GM12892 (cell line): ENCODE measurements around the gene KCNAB1.

Source experiments
- DNase-seq: peaks from one replicate; pipeline ENCODE4 v3.0.0; 2011; ENCODE audit not compliant: insufficient read length
- FAIRE-seq: peaks from 2 replicates; lab custom pipeline; 2011; peaks lifted over from hg19 to GRCh38; lab: Jason Lieb, UNC
- POLR2A ChIP-seq: IDR thresholded peaks from 2 replicates; pipeline ENCODE4 v1.6.1; 2011; ENCODE audit warnings: low read depth, low read length, control low read depth
- POLR2AphosphoS5 ChIP-seq: IDR thresholded peaks from 2 replicates; pipeline ENCODE4 v1.6.1; 2011; ENCODE audit warnings: low read depth, low read length, control low read depth
- TAF1 ChIP-seq: IDR thresholded peaks from 2 replicates; pipeline ENCODE4 v1.6.1; 2011; ENCODE audit warnings: low read depth, mild to moderate bottlenecking, control low read depth, low read length, borderline replicate concordance

Gene KCNAB1

GRCh38 chr3:156142702-156143101 is 22.3 kb downstream of the KCNAB1 start:
- TF ChIP-seq POLR2A (no peak), POLR2AphosphoS5 (no peak), TAF1 (no peak)
- FAIRE-seq: no peak
- DNase-seq: no peak

DNA sequence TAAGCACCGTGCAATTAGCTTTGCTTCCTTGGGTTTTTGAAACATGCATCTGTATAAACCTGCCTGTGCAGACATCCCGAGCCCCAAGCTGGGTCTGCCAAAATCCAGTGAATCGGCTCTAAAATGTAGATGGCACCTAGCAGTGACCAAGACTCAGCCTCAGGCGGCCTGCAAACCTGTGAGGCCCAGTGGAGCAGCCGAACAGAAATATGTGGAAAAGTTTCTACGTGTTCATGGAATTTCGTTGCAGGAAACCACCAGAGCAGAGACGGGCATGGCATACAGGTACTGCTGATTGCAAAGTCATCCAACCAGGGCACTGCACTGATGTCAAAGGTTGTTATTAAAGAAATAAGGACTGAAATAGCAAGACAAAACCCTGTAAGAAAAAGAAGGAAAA is 22.8 kb downstream of the KCNAB1 start:
- FAIRE-seq (no peak), DNase-seq (no peak)
- no peak for TF ChIP-seq POLR2A
- TF ChIP-seq POLR2AphosphoS5: no peak
- no peak for TF ChIP-seq TAF1

DNA sequence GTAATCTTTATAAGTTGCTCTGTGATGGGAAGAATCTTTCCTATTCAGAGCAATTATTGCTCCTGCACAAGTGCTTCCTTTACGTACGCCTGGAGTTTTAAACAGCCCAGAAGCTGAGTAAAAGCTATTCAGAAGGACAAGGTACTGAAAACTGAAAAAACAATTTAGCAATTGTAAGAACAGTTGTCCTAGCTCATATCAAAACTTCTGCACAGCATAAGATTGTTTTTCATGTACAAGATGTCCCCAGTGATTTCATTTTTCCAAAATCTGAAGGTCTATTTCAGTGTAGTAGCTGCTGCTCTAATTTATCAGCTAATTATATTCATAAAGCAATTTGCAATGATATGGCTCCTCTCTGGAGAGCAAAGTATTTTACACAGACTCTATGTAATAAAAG is 23.7 kb downstream of the KCNAB1 start:
- FAIRE-seq (no peak), DNase-seq (no peak)
- TF ChIP-seq POLR2A (no peak), POLR2AphosphoS5 (no peak)

DNA sequence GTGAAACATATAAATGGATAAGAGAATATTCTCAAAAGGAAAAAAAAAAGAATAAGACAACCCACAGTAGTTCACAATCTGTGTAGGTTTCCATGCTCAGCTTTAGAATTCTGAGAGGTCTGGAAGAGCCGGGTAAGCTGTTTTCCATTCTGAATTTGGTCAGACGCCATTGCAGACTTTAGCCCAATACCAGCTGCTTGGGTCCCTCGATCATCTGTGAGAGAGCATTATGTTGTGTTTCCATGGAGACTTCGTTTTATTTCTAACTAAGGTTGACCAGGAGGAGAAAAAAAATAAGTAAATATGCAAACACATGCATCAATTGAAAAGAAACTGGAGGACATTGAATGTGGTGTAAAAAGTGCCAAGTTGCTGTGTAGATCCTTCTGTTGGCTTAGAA is 25.5 kb downstream of the KCNAB1 start:
- no peak for DNase-seq

DNA sequence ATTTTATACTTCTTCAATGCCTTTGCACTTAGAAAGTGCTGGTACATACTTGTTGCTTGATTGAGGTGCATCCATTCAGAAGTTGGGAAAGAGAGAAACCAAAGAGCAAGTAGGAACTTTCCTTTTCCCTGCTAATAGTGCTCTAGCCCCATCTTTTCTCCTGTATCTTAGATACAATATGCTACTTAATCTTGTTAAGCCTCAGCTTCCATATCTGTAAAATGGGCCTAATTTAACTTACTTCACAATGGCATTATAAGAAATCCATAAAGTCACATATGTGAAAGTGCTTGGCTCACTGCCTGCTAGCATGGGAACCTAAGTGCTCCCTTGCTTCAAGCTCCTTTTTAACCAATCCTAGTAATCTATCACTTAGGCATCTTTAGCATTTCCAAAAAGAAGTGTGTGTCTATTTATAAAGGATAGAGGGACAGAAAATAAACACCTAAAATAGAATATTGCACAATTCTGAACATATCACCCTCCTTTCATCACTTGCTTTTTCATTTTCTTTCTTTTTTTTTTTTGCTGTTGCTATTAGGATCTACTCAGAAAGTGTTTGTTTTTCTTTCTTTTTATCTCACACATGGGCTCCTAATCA is 28.1 kb downstream of the KCNAB1 start:
- no peak for DNase-seq
- no peak for TF ChIP-seq POLR2AphosphoS5
- TF ChIP-seq TAF1: no peak
- no peak for TF ChIP-seq POLR2A
- no peak for FAIRE-seq

More for the DNA sequence above, 25.5 kb downstream of the KCNAB1 start:
- no peak for TF ChIP-seq TAF1
- no peak for TF ChIP-seq POLR2AphosphoS5
- TF ChIP-seq POLR2A: no peak
- no peak for FAIRE-seq

GRCh38 chr3:156148946-156149381 is 28.6 kb downstream of the KCNAB1 start:
- DNase-seq (no peak), FAIRE-seq (no peak)
- TF ChIP-seq TAF1 (no peak), POLR2AphosphoS5 (no peak), POLR2A (no peak)

DNA sequence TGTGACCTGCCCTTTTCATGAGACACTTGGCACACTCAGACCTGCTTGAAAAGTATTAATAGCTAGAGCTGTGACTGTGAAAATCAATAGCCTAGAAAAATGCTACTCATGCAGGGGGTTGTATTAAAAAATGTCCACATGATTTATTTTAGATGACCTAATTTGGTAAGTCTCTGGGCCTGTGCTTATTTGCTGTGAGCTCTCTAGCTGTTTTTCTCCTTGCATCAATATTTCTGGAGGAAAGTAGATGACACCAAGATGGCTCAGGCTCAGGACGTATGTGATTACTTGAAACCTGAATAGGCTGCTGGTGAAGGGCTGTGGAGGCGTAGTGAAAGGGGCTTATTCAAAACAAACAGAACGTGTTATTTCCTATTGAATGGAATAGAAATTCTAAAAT is 29.5 kb downstream of the KCNAB1 start:
- DNase-seq: no peak
- peak; percentile 21 for FAIRE-seq
- no peak for TF ChIP-seq POLR2A
- TF ChIP-seq TAF1: no peak
- TF ChIP-seq POLR2AphosphoS5: no peak

DNA sequence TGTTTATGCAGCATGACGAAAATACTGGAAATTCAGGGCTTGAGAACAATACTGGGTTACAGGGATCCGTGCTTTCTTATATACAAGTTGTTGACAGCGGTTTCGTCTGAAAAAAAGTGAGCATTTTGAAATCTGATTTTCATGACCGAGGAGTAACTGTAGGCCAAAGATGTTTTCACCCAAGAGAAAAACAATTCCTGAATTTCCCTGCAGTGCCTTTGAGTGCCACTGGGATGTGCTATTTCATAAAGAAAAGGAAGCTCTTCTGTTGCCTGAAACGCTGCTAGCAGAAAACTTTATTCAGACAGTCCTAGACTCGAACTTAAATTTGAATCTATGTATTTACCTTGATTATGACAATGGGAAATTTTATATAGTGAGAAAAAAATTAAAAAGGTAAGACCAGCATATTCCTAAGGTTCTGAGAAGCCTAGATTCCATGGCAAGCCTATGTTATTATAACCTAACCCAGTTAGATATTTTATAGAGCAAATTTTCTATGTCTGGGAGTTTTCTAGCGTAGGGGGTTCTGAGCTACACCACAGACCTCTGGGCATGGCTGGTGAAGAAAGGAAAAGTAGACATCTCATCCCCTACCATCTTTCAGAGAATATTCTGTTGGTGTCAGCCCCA is 30.2 kb downstream of the KCNAB1 start:
- DNase-seq (no peak), FAIRE-seq (peak; percentile 36)
- TF ChIP-seq POLR2A (no peak), POLR2AphosphoS5 (no peak), TAF1 (no peak)

GRCh38 chr3:156151824-156152428 is 31.5 kb downstream of the KCNAB1 start:
- no peak for TF ChIP-seq TAF1
- no peak for TF ChIP-seq POLR2AphosphoS5
- no peak for TF ChIP-seq POLR2A
- DNase-seq (no peak), FAIRE-seq (peak; percentile 88)

DNA sequence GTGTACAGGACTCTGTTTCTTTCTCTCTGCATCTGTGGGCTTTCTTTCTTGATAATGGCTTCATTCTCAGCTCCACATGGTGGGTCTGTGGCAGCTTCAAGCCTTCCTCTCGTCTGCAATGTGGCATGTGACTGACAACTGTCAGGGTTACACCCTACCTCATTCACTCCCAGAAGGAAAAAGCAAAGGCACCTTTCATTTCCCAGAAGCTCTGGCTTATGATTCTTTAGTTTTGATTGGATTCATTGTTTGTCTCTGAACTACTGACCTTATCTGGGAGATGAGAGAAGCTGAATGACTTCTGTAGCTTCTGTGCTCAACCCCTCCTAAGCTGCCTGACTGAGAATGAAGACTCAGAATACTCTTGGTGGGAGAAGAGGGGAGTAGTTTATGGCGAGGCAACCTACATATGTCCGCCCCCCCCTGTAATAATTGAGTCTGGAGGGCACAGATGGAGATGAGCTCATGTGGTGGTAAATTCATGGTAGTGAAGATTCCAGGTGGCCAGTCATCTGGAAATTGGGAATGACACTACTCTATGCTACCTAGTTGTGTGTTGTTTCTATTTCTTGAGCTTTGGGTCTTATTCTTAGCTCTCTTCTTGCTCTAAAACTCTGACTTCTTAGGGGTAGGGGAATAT is 38.4 kb downstream of the KCNAB1 start:
- FAIRE-seq (no peak), DNase-seq (no peak)
- TF ChIP-seq POLR2A (no peak), TAF1 (no peak), POLR2AphosphoS5 (no peak)

DNA sequence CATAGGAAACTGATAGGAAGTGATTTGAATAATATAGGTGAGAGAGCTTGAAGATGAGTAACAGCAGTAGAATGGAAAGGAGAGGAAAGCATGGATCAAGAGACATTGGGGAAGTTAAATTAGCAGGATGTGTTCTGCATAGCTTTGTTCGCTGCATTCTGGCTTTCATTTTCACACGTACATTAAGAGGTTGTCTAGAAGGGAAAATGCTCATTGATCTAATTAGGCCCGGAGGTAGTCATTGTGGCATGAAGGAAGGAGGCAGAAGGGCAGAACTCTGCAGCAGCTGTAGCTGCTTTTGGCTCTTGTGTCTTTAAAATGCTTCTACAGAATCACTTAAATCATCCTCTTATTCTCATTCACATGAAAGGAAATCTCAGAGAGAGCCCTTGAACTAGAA is 40.3 kb downstream of the KCNAB1 start:
- FAIRE-seq: peak; percentile 46
- TF ChIP-seq TAF1 (no peak), POLR2A (no peak), POLR2AphosphoS5 (no peak)
- DNase-seq: no peak
